Measurements from ENCODE around the gene CRCP.
"Not testable (repeated sequence)": the region's sequence is repeated elsewhere in the genome, so short reads cannot be mapped to it uniquely, and the experiment has no call there.

Gene CRCP

DNA sequence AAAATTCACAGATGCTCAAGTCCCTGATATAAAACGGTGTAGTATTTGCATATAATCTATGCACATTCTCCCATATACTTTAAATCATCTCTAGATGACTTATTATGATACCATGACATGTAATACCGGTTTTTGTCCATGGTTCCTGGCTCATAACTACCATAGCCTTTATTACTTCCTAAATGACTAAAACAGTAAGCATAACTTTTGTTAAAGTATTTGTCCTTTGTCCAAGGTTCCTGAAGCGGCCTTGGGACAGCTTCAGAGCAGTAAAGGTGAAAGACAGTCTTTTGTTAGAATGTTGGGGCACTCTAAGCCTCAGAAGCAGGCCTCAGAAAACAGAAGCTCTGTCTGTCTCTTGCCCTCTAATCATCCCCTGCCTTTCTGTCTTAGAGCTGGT, 4.0 kb downstream of the CRCP start:
- Histone ChIP-seq H3K4me3 (ENCODE audit: low read depth in 1 of 2, low read length in 1 of 2) (no peak overlapping the region), H3K9me3 (no peaks in the 10 kb centered on the region), H3K27ac (no peak overlapping the region), H3K36me3 (no peaks in the 10 kb centered on the region), H3K27me3 (no peaks in the 10 kb centered on the region), H3K4me1 (ENCODE audit: control insufficient read depth in 1 of 2, insufficient read depth in 1 of 2, low read depth in 1 of 2, low read length in 1 of 2) (peaks cover 48 to 52% of the 10 kb centered on the region in 2 experiments)
- TF ChIP-seq, protein P1, sequence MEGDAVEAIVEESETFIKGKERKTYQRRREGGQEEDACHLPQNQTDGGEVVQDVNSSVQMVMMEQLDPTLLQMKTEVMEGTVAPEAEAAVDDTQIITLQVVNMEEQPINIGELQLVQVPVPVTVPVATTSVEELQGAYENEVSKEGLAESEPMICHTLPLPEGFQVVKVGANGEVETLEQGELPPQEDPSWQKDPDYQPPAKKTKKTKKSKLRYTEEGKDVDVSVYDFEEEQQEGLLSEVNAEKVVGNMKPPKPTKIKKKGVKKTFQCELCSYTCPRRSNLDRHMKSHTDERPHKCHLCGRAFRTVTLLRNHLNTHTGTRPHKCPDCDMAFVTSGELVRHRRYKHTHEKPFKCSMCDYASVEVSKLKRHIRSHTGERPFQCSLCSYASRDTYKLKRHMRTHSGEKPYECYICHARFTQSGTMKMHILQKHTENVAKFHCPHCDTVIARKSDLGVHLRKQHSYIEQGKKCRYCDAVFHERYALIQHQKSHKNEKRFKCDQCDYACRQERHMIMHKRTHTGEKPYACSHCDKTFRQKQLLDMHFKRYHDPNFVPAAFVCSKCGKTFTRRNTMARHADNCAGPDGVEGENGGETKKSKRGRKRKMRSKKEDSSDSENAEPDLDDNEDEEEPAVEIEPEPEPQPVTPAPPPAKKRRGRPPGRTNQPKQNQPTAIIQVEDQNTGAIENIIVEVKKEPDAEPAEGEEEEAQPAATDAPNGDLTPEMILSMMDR (IDR thresholded peaks at IDR 0.05), result no peak

DNA sequence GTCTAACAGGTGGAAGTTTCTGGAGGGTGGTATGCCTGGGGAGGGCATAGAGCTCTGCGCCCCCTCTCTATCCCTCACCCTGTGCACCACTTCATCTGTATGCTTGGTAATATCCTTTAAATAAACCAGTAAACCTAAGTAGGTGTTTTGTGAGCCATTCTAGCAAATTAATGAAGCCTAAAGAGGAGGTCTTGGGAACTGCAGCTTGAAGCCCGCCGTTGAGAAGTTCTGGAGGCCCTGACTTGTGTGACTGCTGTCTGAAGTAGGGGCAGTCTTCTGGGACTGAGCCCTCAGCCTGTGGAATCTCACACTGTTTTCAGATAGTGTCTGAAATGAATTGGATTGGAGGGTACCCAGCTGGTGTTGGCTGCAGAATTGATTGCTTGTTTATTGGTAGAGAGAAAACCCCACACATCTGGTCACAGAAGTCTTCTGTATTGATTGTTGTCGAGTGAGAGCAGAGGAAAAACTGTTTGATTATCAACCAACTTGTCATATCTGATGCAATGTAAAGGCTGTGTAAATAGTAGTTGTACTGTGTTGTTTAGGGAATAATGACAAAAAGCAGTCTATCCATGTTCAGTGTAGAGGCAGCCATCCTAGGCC, 4.7 kb downstream of the CRCP start:
- Histone ChIP-seq H3K27me3 (no peaks in the 10 kb centered on the region), H3K27ac (no peak overlapping the region)

DNA sequence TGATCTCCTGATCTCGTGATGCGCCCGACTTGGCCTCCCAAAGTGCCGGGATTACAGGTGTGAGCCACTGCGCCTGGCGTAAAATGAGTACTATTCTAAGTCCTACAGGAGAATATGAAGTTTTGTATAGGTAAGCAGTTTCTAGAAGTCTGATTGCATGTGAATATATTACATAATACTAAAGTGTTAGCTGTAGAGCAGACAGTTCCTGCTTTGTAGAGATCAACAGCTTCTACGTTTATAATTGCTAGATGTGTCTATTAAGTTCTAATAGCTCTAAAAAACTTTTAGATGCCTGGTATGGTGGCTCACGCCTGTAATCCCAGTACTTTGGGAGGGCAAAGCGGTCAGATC, 8.5 kb downstream of the CRCP start:
- no peak overlapping the region for H3K4me3 ChIP-seq (ENCODE audit: low read depth in 1 of 2, low read length in 1 of 2)
- peaks cover 44 to 67% of the 10 kb centered on the region in 2 experiments for H3K4me1 ChIP-seq (ENCODE audit: control insufficient read depth in 1 of 2, insufficient read depth in 1 of 2, low read depth in 1 of 2, low read length in 1 of 2)
- H3K27me3 ChIP-seq, result no peaks in the 10 kb centered on the region
- H3K9me3 ChIP-seq, result no peaks in the 10 kb centered on the region
- TF ChIP-seq, protein P1 (IDR thresholded peaks at IDR 0.05), result no peak
- peak overlapping the region; percentile 75 for H3K27ac ChIP-seq
- H3K36me3 ChIP-seq, result no peaks in the 10 kb centered on the region

More for the DNA sequence above, 4.7 kb downstream of the CRCP start:
- H3K4me3 ChIP-seq (ENCODE audit: low read depth in 1 of 2, low read length in 1 of 2), result no peak overlapping the region
- no peaks in the 10 kb centered on the region for H3K36me3 ChIP-seq
- H3K4me1 ChIP-seq (ENCODE audit: control insufficient read depth in 1 of 2, insufficient read depth in 1 of 2, low read depth in 1 of 2, low read length in 1 of 2), result peaks cover 51% of the 10 kb centered on the region in 2 experiments
- H3K9me3 ChIP-seq, result no peaks in the 10 kb centered on the region
- TF ChIP-seq, protein P1 (IDR thresholded peaks at IDR 0.05), result no peak

DNA sequence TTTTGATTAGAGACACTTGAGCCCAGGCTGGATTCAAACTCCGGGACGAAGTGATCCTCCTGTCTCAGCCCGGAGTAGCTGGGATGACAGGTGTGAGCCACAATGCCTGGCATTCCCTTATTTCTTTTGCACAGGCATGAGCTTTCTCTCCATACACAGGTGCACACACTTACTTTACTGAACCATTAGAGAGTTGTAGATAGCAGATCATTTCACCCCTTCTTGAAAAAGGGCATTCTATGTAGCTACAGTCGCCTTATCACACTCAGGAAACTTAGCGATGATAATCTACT, 9.9 kb downstream of the CRCP start:
- H3K27me3 ChIP-seq; H3K9me3 ChIP-seq; H3K36me3 ChIP-seq; H3K4me3 ChIP-seq (ENCODE audit: low read depth in 1 of 2, low read length in 1 of 2): not testable (repeated sequence)
- Histone ChIP-seq H3K27ac (peak overlapping the region; percentile 71), H3K4me1 (ENCODE audit: control insufficient read depth in 1 of 2, insufficient read depth in 1 of 2, low read depth in 1 of 2, low read length in 1 of 2) (peaks cover 47 to 68% of the 10 kb centered on the region in 2 experiments)

DNA sequence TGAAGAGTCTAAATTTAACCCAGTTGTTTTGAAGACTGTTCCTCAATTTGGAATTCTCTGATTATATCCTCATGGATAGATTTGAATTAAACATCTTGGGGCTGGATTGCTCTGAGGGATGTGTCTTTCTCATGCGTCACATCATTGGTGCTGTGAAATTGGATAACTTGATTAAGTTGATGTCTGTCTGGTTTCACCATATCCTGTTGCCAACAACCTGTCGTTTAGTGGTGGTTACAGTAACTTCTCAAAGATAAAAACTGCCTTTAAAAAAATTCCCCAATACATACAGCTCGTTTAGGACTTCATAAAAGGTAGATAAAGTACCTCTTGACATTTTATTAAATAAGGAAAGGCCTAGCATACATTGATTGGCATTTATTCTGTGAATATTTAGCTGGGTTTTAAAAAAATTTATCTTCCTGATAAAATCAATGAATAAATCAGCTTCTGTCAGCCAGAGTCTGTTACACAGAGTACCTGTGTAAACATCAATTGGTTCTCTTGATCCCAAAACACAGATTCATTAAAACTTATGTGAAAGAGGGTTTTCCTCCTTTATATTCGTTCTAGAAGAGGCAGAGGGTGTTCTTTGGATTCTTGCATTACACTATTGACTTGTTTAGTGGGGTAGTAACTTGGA, 10.5 kb downstream of the CRCP start:
- H3K4me1 ChIP-seq (ENCODE audit: control insufficient read depth in 1 of 2, insufficient read depth in 1 of 2, low read depth in 1 of 2, low read length in 1 of 2), result peaks cover 48 to 72% of the 10 kb centered on the region in 2 experiments
- no peak overlapping the region for H3K4me3 ChIP-seq (ENCODE audit: low read depth in 1 of 2, low read length in 1 of 2)
- TF ChIP-seq, protein P1 (IDR thresholded peaks at IDR 0.05), result no peak
- no peaks in the 10 kb centered on the region for H3K9me3 ChIP-seq
- no peaks in the 10 kb centered on the region for H3K36me3 ChIP-seq
- peak overlapping the region; percentile 71 for H3K27ac ChIP-seq
- H3K27me3 ChIP-seq, result no peaks in the 10 kb centered on the region

DNA sequence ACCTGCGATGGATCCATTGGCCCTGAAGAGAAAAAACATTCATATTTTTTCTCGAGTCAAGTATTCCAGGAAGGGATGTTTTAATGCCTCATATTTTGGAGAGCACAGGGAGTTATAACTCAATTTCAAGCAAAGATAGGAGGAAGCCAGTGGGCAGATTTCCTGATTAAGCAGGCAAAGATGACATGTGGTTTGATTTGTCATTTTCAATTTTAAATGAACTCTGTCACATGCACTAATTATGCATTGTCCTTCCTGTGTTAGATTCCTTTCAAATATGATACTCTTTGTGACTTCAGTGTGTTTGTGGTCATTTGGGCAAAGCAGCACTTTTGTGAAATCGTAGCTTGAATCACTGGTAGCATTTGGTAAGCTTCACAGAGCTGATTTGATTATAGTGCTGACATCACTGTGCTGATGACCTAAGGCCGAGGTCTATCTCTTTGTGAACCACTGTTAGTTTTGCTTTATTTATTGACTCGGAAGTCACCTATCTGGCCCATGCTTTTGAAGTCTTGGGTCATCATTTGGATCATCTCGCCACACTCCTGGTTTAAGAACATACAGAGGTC, 11.2 kb downstream of the CRCP start:
- H3K4me3 ChIP-seq (ENCODE audit: low read depth in 1 of 2, low read length in 1 of 2); H3K27me3 ChIP-seq; H3K36me3 ChIP-seq; H3K9me3 ChIP-seq: not testable (repeated sequence)
- H3K4me1 ChIP-seq (ENCODE audit: control insufficient read depth in 1 of 2, insufficient read depth in 1 of 2, low read depth in 1 of 2, low read length in 1 of 2), result peaks cover 44 to 68% of the 10 kb centered on the region in 2 experiments
- peak overlapping the region; percentile 71 for H3K27ac ChIP-seq

DNA sequence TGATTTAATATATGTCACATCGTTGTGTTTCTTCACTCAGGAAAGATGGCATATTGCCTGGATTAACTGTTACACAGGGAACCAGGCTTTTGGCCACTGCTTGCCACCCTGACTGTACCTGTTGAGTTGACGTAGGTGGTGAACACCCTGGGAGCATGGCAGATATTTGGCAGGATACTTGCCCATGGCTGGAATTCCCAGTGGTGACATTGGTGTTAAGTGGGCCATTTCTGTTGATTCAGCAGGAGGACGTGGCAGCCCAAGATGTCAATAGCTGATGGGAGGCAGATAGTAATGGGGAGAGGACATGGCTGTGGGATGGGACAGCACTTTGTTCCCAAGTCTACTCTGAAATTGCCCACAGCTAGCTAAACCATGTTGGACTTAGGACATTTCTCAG, 12.5 kb downstream of the CRCP start:
- not testable (repeated sequence) for H3K27me3 ChIP-seq; H3K4me3 ChIP-seq (ENCODE audit: low read depth in 1 of 2, low read length in 1 of 2); H3K9me3 ChIP-seq
- Histone ChIP-seq H3K36me3 (peaks cover 16% of the 10 kb centered on the region), H3K27ac (peak overlapping the region; percentile 71), H3K4me1 (ENCODE audit: control insufficient read depth in 1 of 2, insufficient read depth in 1 of 2, low read depth in 1 of 2, low read length in 1 of 2) (peaks cover 32 to 55% of the 10 kb centered on the region in 2 experiments)
